ENCODE measurements around the gene LRRK1.

LRRK1 gene

DNA sequence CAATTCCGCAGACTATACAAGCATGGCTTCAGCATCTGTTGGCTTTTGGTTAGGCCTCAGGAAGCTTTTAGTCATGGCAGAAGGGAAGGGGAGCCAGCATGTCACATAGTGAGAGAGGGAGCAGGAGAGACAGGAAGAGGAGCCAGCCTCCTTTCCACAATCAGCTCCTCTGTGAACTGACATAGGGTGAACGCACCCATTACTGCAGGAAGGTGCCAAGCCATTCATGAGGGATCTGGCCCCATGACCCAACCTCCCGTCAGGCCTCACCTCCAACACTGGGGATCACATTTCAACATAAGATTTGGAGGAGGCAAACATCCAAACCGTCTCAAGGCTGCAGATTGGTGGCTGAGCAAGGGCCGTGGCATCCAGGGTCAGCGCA is 106.3 kb downstream of the LRRK1 start:
- no peak for DNase-seq

DNA sequence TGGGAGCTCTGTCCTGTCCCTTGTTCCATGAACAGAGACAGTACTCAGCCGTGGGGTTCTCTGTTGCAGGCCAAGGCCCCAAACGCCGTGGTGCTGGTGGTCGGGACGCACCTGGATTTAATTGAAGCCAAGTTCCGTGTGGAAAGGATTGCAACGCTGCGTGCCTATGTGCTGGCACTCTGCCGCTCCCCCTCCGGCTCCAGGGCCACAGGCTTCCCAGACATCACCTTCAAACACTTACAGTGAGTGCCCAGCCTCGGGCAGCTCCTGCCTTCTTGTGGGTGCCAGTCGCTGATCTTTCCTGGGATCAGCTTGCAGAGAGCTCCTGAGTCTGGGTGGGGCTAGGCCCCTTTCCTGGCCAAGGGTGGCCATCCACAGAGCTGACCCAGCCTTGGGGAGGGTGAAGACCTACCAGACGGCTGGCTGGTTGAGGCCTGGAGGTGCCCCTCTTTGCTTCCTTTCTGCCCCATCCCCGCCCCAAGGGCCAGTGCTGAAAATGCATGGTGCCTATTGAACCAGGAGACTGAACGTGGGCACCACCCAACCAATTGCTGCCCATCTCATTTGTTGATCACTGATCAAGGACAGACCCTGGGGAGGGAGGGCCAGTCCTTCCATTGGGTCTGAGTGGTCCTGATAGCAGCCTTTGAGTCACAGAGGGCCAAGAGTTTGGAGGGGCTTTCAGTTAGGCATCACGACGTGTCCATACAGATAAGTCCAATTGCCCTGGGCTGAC is 106.9 kb downstream of the LRRK1 start:
- DNase-seq: no peak

DNA sequence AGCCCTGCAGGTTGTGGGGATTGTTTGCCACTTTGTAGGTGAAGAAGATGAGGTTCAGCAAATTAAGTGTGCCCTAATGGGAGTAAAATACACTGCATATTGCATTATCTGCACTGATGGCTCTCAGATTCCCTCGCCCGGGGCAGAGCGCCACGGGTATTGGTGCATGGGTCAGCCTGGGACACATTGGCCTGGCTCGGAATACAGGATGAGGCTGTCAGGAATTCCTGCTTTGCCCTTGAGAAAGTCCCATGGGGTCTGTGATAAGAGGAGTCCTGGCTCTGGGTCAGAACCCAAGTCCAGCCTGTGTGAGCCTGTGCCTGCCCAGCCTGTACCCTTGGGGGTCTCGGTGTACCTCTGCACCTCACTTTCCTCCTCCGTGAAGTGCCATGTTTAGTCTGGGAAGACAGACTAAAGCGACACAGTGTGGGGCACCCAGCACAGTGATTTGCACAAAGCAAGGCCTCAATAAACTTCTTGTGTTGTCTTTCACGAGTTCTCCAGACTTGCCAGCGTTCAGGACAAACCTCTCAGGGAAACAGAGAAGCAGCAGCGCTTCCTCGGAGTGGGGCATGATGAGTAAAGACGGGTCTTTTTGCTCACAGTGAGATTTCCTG is 107.6 kb downstream of the LRRK1 start:
- DNase-seq: no peak

DNA sequence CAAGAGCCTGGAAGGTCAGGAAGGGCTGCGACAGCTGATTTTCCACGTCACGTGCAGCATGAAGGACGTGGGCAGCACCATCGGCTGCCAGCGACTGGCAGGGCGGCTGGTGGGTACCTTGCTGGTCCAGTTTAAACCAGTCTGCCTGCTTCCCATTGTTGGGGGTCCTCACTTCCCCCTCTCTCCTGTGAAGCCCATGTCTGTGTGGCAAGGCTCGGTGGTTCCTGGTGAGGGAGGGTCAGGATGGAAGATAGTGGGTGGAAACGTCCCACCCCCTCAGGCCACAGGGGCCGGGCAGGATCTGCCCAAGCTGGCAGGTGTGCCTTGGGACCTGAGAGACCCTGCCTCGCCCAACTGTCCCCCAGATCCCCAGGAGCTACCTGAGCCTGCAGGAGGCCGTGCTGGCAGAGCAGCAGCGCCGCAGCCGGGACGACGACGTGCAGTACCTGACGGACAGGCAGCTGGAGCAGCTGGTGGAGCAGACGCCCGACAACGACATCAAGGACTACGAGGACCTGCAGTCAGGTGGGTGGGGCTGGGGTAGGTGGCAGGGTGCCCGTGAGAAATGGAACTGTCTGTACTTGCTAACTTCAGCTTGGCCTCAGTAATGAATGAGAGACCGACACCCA is 108.2 kb downstream of the LRRK1 start:
- DNase-seq: no peak

DNA sequence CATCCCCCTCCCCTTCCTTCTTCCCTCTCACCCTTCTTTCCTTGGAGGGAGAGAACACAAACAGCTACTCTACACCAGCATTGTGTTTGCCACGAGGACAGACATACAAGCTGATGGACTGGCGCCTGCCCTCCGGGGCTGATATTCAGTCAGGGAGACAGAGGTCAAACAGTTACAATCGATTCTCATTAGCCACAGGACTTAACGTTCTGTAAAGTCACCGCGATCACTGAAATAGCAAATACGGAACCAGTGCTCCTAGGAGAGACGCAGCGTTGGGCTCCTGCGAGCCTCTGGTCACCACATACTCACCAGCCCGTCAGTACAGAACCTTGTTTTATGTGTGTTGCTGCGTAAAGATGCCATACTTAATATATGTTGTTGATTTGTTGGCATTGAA is 108.8 kb downstream of the LRRK1 start:
- DNase-seq: no peak

DNA sequence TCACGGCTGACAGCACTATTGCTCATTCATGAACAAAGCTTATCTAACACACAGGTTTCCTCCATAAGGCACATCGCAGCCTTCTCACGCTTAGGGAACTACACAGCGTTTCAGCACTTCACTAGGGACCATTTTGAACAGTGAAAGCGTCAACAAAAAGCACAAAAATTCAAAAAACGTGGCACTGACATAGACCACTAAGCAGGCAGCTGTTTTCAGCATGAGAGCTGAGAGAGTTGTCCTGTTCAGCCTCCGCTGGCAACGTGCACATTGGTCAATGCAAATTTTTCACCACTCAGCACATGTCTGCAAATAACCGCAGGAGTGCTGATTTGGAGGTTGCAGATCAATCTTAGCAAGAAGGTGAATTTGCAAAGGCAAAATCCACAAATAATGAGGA is 109.2 kb downstream of the LRRK1 start:
- no peak for DNase-seq

DNA sequence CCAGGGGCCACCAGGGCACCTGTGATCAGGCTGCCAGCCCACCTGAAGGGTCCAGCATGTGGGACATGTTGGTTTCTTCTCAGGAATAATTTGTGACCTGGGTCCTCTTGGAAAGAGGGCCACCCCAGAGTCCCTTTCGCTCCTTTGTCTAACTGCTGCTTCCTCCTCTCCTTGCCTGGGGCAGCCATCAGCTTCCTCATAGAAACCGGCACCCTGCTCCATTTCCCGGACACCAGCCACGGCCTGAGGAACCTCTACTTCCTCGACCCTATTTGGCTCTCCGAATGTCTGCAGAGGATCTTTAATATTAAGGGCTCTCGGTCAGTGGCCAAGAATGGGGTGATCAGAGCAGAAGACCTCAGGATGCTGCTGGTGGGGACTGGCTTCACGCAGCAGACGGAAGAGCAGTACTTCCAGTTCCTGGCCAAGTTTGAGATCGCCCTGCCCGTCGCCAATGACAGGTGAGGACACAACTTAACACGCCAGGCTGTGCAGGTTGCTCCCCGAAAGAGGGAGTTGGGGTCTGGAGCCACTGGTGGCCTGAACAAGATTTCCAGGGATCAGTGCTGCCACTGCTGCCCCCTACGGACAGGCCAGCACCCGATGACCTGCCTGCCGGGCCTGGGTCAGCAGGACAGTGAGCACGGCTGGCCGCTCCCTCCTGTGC is 109.7 kb downstream of the LRRK1 start:
- DNase-seq: no peak

DNA sequence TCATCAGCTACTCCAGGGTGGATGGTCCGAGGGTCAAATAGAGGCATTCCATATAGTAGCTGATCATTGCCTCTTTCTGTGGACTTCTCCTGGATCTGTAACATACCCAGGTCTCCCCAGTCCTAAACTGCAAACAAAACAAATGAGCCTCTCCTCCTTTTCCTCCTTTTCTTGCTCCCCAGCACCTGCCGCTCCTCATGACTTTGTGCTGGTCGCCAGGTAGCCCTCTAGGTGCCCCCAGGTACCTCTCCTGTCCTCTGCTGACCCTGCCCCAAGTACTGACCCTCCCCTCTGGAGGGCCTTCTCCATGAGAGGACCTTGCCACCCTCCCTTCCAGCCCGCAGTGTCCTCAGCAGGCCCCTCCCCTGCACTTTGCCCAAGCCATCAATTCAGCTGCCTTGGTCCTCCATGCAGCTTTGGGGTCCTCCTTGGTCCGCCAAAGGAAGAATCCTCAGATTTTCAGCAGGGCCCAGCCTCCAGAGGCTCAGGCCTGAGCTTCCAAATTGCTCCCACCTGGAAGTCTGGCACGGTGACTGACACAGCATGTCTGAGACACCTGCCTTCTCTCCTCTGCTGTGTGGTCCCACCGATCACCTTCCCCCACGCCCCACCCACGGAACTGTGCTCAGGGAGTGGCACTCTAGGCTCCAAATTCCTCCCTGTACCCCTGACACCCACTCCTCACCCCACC is 111.0 kb downstream of the LRRK1 start:
- DNase-seq: no peak

DNA sequence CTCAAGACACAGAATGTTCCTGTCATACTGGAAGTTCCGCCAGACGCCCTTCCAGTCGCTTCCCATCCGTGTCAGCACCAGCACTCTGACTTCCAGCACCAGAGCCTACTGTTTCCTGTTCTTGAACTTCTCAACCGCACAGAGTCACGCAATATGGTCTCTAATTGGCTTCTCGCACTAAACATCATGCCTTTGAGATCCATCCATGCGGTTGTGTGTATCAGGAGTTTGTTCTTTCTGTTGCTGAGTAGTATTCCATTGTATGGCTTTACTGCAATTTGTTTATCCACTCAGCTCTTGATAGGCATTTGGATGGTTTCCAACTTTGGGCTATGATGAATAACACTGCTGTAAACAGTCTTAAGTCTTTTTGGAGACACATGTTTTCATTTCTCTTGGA is 112.1 kb downstream of the LRRK1 start:
- DNase-seq: no peak

DNA sequence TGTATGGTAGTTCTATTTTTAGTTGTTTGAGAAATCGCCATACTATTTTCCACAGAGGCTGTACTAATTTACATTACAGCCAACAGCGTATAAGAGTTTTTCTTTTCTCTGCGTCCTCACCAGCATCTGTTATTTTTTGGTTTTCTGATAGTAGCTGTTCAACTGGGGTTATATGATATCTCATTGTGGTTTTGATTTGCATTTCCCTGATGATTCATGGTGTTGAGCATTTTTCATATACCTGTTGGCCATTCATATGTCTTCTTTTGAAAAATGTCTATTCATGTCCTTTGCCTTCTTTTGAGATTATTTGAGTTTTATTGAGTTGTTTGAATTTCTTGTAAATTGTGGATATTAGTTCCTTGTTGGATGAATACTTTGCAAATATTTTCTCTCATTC is 114.6 kb downstream of the LRRK1 start:
- no peak for DNase-seq

DNA sequence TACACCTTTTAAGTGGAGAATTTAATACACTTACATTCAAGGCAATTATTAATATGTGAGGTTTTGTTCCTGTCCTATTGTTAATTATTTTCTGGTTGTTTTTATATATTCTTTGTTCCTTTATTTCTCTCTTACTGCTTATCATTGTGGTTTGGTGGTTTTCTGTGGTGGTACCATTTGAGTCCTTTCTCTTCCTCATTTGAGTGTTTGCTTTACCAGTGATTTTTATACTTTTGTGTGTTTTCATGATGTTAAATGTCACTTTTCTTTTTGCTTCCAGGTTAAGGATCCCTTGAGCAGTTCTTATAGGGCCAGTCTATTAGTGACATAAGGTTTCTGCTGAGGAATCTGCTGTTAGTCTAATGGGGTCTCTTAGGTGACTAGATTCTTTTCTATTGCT is 116.5 kb downstream of the LRRK1 start:
- DNase-seq: no peak

DNA sequence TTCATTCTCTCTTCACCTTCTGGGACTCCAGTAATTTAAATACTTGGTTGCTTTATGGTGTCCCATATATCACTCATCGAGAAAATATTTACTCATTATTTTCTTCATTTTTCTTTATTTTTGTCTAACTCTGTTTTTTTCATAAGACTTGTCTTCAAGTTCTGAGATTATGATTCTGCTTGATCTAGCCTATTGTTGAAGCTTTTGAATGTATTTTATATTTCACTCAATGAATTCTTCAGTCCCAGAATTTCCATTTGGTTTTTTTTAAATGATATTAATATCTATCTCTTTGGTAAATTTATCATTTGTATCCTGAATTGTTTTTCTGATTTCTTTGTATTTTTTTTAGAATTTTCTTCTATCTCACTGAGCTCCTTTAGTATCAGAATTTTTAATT is 117.0 kb downstream of the LRRK1 start:
- DNase-seq: no peak

DNA sequence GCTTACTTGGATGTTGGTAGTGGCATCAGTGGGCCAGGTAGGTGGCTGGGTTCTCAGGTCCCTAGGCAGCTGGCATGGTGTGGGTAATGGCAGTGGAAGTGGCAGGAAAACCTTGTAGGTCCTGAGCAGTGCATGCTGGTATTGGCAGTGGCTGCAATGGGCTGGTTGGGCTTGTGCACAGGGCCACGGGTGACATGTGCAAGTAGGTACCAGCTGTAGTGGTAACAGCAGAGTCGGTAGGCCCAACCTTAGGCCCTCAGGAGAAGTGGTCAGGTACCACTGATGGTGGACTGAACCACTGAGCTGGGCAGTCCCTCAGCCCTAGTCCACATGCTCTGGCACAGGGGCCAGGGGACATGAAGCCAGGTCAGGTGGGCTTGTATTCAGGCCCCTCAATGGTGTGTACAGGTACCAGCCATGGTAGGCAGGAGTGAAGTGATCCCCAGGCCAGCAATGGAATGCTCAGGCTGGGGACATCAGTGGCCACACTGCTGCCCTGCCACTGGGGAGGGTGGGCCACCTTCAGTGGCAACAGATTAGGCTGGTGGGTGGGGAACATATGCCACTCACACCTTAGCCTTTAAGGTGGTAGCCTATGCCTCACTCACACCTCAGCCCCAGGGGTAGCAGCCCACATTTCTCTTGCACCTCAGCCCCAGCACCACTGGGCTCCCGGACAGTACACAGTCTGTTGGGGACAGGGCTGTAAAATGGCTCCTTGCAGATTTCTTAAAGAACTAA is 118.1 kb downstream of the LRRK1 start:
- no peak for DNase-seq

DNA sequence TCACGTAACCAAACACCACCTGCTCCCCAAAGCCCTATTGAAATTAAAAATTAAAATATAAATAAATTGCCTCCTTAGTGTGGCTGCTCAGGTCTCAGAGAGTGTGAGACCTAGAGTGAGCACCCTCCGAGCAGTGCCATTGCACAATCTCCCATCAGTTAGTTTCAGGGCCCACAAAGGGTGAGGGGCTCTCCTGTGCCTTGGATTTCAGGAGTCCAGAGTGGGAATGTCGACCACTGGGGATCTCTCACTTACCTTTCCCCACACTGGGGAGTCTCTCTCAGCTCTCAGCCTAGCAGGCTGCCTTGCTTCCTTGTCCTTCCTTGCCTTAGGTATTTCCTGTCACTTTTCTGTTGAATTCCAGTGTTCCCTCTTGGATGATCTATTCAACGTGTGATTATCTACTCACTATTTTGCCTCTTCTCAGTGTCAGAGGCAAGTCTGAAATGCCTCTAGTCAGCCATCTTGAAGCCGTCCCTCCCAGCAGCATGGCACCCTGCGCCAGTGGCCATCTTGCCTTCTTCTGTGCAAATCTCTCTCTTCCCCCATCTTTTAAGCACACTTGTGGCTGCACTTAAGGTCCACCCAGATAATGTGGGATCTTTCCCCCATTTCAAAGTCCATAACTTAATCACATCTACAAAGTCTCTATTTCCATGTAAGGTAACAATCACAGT is 119.3 kb downstream of the LRRK1 start:
- DNase-seq: no peak

DNA sequence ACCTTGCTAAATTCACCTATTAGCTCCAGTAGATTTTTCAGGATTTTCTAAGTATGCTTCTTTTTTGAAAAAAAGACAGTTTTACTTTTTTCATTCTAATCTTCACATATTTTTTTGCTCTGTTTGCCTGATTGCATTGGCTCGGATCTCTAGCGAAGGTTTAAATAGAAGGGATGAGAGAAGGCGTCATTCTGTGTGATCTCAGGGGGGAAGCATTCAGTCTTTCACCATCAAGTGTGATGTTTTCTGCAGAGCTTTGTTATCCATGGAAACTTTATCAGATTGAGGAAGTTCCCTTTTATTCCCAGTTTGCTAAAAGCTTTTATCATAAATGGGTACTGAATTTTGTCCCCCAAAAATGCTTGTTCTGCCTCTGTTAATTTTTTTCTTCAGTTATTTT is 120.3 kb downstream of the LRRK1 start:
- DNase-seq: no peak

DNA sequence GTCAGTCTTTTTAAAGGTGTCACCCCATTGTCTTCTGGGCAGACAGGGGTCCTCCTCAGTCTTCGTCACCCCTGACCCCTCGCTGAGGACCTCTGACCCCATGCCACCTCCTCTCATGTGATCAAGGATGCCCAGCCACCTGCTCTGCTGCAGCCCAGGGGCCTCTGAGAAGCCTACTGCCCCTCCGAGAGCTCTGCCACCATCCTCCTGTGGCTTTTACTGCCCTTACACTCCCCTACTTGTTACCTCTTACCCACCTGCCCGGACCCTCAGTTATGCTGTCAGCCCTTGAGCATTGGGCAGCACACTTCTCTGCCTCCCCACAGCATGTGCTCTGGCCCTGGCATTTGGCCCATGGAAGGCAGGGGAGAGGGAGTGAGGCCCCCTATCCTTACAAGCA is 123.2 kb downstream of the LRRK1 start:
- no peak for DNase-seq

DNA sequence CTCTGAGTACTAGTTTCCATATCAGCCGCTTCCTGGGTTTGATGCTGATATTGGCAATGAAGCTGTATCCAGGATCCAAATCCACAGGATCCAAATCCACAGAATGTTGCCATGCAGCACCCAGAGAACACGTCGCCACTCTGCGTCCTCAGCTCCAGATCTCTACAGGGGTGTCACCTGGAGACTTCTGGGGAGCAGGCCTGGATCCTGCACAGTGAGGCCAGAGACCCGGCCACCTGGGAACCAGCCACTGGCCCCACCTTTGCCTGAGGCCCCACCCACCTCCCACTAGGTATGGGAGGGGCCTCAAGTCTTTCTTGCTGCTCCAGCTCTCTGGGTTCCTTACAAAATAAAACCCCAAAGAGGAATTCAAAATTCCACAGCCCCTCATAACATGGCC is 123.9 kb downstream of the LRRK1 start:
- DNase-seq: no peak

DNA sequence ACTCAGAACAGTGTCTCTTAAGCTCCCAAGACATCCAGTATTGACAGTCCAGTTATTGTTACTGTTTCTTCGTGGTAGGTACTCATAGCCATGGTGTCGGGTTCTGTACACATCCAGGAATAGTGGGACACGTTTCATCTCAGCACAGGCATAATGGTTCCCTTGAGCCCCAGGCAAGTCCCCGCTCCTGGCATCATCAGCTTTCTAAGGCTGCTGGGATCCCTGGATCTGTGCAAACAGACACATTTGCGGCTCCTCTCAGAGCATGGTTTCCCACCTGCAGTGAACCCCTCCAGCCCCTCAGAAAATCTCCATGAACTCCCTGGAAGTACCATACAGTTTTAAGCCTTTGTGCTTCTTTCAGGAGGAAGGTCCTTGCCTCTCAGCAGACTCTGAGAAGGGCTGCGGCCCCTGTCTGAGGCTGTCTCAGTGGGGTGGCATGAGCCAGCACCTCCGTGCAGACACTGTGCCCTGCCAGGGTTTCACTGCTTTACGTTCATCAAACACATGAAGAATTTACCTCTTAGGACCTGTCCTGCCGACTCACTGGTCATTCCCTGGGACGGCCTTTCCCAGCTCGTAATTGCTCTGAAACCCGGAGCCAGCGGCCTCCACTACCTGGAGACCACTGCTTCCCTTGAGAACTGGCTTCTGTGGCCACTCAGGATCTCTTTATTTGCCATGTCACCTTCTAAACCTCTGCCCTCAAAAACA is 124.9 kb downstream of the LRRK1 start:
- no peak for DNase-seq

DNA sequence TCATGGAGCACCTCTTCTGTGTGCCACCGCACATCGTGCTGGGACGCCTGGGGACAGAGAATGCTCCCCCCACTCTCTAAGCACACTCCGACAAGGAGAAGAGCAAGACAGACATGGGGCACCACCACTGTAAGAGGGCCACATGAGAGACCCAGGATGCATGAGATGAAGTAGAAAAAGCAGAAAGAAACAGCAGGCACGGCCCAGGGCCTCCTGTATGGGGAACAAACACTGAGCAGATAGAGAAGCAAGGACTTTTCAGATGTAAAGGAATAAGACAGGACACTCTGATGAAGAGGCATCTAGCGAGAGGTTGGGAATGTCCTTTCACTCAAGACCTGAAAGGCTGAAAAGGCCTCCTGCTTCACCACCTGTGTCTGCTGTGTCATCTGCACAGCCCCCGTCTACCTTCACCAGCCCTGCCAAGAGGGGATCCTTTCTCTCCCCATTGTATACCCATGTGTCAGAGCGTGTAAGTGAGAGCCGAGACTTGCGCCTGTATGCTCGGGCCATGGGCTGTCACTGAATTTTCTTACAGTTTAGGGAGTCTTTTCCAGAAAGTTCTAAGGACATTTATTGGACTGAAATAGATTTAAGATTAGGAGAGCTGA is 125.6 kb downstream of the LRRK1 start:
- no peak for DNase-seq

DNA sequence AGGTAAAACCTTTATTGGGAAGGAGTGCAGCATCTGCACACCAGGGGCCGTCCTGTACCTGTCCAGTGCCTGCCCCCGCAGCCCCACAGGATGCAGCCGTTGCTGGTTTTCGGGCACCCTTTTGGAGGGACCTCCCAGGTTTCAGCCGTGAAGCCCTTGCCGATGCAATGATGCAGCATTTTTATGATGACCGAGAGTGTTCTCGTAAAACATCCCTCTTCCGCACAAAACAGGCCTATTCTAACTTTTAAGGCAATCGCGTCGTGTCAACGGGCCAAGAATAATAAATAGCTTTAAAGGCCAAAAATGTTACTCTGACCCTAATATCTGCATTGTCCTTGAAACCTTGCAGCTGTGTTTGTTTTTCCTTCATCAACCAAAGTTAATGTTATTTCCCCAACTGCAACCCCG is 126.1 kb downstream of the LRRK1 start:
- DNase-seq: no peak
